Esophagus squamous epithelium (tissue), 4 donors: Measurements from ENCODE around the gene ANO6.

Experiments used
- CTCF ChIP-seq, 6 experiments: fragments of 450-650 bp in 4 of 6; fragments of 200-600 bp in 2 of 6; sonication (generic) in 2 of 6; IDR thresholded peaks; one replicate each; pipeline ENCODE4 v1.5.1; 2016 to 2019; ENCODE audit warnings: antibody characterized with exemption in 6 of 6, mild to moderate bottlenecking in 4 of 6, moderate library complexity in 4 of 6
- POLR2A ChIP-seq, 4 donors: fragments of 450-650 bp; IDR thresholded peaks; one replicate each; pipeline ENCODE4 v1.6.1; 2017; ENCODE audit warnings: antibody characterized with exemption in 4 of 4, mild to moderate bottlenecking in 4 of 4, moderate library complexity in 3 of 4

DNA sequence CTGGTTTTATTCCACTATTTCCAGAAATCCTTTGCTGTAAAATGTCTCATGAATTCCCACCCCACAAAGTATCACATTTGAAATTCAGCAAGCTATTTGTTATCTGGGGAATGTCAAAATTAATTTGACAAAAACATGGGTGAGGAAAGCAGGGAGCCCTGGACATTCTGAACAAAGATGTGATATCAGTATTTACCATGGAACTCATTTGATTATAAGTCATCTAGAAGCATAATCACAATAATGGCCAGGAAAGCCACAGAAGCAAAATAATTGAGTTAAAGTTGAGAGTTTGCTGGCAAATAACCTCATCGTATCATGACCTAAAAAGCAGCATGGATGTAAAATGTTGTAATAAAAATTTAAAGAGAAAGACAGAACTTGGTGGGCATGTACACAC, 96.1 kb downstream of the ANO6 start:
- TF ChIP-seq POLR2A (IDR thresholded peaks at IDR 0.05) (no peak), CTCF (IDR thresholded peaks at IDR 0.05) (no peak)
